ENCODE measurements around the gene NIT1. TPM values are rescaled to one million over a fixed set of nuclear protein-coding genes. Genes with fewer than 3 reads are reported as not detected.

NIT1 gene
- total and polyA plus RNA-seq, 11 donors: 25.8 to 42.7 (median 34.3) TPM

DNA sequence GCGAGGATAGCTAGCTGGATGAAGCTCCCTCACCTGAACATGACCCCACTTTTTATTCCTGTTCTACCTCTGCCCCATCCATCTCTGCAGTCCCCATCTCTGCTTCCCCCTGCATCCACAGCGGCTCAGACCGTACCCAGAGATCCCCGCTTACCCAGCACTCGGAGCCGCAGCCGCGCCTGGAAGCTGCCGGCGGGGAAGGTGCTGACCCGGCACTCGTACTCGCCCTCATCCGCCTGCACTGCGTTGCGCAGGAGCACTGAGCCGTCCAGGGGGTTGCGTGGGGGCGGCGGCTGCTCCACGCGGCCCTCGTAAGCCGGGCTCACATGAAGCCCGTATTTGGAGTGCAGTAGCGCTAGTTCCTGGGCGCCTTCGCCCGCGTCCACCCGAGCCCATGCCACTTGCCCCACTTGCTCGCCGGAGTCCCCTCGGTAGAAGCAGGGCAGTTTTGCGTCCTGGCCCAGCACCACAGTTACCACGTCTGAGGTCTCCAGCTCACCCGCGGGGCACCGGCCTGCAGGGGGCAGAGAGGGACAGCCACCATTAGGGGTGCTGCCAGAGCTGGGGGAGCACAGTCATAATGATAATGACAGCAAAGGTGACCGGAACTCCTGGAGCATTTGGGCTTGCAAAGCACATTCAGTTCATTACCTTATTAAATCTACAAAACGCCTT is 38.3 kb upstream of the NIT1 start:
- ATAC-seq (no peak), DNase-seq (no peak)
- H3K27ac ChIP-seq: no peak overlapping the region
- H3K27me3 ChIP-seq: peaks cover 0 to 5% (median 0%) of the 10 kb centered on the region in 9 donors
- intact Hi-C loops (cut with DNase I): no loop called here
- no peak overlapping the region for H3K4me3 ChIP-seq
- TF ChIP-seq POLR2A (IDR thresholded peaks at IDR 0.05): no peak
- TF ChIP-seq, protein P1, sequence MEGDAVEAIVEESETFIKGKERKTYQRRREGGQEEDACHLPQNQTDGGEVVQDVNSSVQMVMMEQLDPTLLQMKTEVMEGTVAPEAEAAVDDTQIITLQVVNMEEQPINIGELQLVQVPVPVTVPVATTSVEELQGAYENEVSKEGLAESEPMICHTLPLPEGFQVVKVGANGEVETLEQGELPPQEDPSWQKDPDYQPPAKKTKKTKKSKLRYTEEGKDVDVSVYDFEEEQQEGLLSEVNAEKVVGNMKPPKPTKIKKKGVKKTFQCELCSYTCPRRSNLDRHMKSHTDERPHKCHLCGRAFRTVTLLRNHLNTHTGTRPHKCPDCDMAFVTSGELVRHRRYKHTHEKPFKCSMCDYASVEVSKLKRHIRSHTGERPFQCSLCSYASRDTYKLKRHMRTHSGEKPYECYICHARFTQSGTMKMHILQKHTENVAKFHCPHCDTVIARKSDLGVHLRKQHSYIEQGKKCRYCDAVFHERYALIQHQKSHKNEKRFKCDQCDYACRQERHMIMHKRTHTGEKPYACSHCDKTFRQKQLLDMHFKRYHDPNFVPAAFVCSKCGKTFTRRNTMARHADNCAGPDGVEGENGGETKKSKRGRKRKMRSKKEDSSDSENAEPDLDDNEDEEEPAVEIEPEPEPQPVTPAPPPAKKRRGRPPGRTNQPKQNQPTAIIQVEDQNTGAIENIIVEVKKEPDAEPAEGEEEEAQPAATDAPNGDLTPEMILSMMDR (IDR thresholded peaks at IDR 0.05): no peak
- peaks cover 0 to 16% (median 0%) of the 10 kb centered on the region in 12 donors for H3K4me1 ChIP-seq
- no peaks in the 10 kb centered on the region for H3K9me3 ChIP-seq
- H3K36me3 ChIP-seq: no peaks in the 10 kb centered on the region
- WGBS, 4 donors: 51 to 65% (median 52%) methylated on average over 38 to 41 of the region's 41 CpGs

DNA sequence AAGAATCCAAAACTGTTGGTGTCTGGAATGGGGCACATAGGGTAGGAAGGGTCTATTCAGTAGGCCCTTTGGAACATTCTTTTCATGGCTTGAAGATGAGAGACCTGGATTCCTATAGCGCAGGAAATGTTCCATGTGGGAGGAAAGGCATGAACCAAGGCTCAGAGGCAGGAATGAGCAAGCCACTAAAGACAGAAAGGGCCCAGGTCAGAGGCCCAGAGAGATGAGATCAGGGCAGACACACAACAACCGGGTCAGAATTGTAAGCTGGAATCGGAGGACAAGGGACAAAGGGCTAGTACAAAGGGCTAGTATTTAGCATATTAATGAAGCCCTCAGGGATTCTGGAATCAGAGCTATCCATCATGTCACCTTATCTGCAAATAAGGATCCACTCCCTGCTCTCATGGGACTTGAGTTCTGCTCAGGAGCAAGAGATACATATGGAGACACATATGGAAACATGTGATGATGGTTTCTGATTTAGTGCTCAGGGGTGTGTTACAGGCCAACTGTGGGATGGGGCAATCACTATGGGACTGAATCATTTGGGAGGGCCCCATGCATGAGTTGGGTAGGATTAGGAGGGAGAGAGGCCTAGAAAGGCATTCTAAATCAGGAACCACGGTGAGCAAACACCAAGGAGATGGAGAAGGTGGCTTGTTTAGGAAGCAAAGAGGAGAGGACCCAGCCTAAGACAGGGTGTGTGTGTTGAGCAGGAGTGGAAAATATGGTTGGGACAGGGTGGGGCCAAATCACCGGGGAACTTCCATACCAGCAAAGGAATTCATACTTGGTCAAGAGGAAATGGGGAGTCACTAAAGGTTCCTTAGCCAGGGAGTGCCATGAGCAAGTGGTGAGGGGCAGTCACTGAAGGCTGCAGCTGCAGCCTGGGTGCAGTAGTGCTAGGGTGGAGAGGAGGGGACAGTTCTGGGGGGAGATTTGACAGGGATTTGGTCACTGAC is 37.2 kb upstream of the NIT1 start:
- Histone ChIP-seq H3K36me3 (no peaks in the 10 kb centered on the region), H3K9me3 (no peaks in the 10 kb centered on the region), H3K27ac (no peak overlapping the region), H3K4me3 (no peak overlapping the region), H3K4me1 (peaks cover 0 to 16% (median 0%) of the 10 kb centered on the region in 12 donors), H3K27me3 (peaks cover 0 to 5% (median 0%) of the 10 kb centered on the region in 9 donors)
- intact Hi-C loops (cut with DNase I): no loop called here
- ATAC-seq (no peak), DNase-seq (no peak)
- 77 to 85% (median 80%) methylated on average over 5 of the region's 5 CpGs for WGBS, 4 donors
- TF ChIP-seq, protein P1 (IDR thresholded peaks at IDR 0.05): no peak
- TF ChIP-seq POLR2A (IDR thresholded peaks at IDR 0.05): no peak

DNA sequence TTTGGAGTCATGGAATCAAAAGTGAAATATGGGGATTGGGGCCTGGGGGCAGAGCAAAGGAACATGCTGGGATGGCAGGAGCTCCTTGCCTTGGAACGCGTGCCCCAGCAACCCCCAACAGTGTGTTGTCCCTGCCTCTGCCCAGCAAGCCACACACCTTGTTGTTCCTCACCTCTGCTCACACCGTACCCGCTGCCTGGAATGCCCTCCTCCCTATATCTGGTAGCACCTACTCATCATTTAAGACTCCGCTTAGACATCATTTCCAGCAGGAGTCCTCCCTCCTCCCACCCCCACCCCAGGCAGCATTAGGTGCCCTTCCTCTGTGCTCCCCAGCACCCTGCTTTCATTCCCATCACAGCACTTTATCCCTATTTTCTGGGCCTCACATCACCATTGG is 36.4 kb upstream of the NIT1 start:
- H3K4me3 ChIP-seq: no peak overlapping the region
- peaks cover 0 to 16% (median 0%) of the 10 kb centered on the region in 12 donors for H3K4me1 ChIP-seq
- no peak for ATAC-seq
- intact Hi-C loops (cut with DNase I): no loop called here
- peaks cover 0 to 5% (median 0%) of the 10 kb centered on the region in 9 donors for H3K27me3 ChIP-seq
- TF ChIP-seq POLR2A (IDR thresholded peaks at IDR 0.05): no peak
- TF ChIP-seq, protein P1 (IDR thresholded peaks at IDR 0.05): no peak
- no peak overlapping the region for H3K27ac ChIP-seq
- DNase-seq: no peak
- H3K9me3 ChIP-seq: no peaks in the 10 kb centered on the region
- 76 to 96% (median 79%) methylated on average over 5 of the region's 5 CpGs for WGBS, 4 donors
- no peaks in the 10 kb centered on the region for H3K36me3 ChIP-seq

DNA sequence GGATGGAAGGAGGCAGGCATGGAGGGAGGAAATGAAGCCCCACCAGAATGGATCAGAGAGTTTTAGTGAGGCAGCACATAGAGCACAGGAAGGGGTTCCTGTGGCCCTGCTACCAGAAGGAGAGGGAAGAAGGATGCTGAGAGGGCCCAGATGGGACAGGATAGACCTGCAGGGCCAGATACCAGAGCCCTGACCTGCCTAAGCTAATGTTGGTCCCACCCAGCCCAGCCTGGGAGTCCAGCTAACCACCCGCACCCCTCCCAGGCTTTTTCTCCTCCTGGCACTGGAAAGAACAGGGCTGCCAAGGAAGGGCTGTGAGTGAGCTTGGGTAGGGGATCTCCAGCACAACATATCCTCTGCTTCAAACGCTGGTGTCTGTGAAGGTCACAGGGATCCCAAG is 35.4 kb upstream of the NIT1 start:
- H3K27ac ChIP-seq: peak overlapping the region in 1 of 12 donors; percentile 34
- peaks cover 0 to 5% (median 0%) of the 10 kb centered on the region in 9 donors for H3K27me3 ChIP-seq
- peaks cover 0 to 16% (median 0%) of the 10 kb centered on the region in 12 donors for H3K4me1 ChIP-seq
- TF ChIP-seq, protein P1 (IDR thresholded peaks at IDR 0.05): no peak
- ATAC-seq (no peak), DNase-seq (no peak)
- intact Hi-C loops (cut with DNase I): no loop called here
- no peak overlapping the region for H3K4me3 ChIP-seq
- WGBS, 4 donors: 89 to 92% (median 91%) methylated on average over 2 of the region's 2 CpGs
- H3K9me3 ChIP-seq: no peaks in the 10 kb centered on the region
- H3K36me3 ChIP-seq: no peaks in the 10 kb centered on the region
